Mammary epithelial cell (primary cell): ENCODE measurements around the gene GOLGA5.

Source experiments
- EZH2 ChIP-seq: IDR thresholded peaks from 2 replicates; pipeline ENCODE4 v1.6.1; 2012; ENCODE audit warnings: low read length, inconsistent platforms, borderline replicate concordance
- TF ChIP-seq, protein P1 (sequence below), 2 donors: IDR thresholded peaks in 1 of 2; conservative IDR thresholded peaks in 1 of 2; 2 replicates each; pipeline ENCODE4 v1.5.1; 2011 to 2012; ENCODE audit warnings: inconsistent platforms in 2 of 2, low read length in 2 of 2, mild to moderate bottlenecking in 2 of 2, control low read depth in 1 of 2, low read depth in 1 of 2; ENCODE audit not compliant: insufficient read depth in 1 of 2; ENCODE audit errors: extremely low read depth in 1 of 2

DNA sequence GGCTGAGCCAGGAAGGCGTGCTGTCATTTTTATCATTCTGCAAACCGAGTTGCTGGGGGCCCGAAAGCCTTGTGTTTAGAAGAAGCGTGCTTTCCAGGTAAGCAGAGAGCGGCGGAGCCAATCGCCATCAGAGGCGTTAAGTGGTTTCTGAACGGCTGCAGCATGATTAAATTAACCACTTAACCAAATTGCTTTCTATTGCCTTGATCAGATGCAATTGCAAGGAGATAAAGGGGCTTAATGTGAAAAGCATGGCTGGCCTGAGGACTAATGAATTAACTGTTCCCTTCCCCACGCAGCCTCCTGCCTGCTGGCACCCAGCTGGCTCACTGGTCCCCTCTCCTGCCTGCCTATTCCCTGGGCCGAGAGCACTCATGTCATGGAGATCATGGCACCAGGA is 92.2 kb downstream of the GOLGA5 start:
- TF ChIP-seq, protein P1, sequence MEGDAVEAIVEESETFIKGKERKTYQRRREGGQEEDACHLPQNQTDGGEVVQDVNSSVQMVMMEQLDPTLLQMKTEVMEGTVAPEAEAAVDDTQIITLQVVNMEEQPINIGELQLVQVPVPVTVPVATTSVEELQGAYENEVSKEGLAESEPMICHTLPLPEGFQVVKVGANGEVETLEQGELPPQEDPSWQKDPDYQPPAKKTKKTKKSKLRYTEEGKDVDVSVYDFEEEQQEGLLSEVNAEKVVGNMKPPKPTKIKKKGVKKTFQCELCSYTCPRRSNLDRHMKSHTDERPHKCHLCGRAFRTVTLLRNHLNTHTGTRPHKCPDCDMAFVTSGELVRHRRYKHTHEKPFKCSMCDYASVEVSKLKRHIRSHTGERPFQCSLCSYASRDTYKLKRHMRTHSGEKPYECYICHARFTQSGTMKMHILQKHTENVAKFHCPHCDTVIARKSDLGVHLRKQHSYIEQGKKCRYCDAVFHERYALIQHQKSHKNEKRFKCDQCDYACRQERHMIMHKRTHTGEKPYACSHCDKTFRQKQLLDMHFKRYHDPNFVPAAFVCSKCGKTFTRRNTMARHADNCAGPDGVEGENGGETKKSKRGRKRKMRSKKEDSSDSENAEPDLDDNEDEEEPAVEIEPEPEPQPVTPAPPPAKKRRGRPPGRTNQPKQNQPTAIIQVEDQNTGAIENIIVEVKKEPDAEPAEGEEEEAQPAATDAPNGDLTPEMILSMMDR (conservative IDR thresholded peaks at IDR 0.05 in 1 of 2, IDR thresholded peaks at IDR 0.05 in 1 of 2; ENCODE audit: extremely low read depth in 1 of 2, insufficient read depth in 1 of 2, low read depth in 1 of 2, low read length in 2 of 2), result no peak
- TF ChIP-seq EZH2, result no peak
